Measurements from ENCODE around the gene MSTN. TPM values are rescaled to one million over a fixed set of nuclear protein-coding genes. Genes with fewer than 3 reads are reported as not detected.

The MSTN gene
- 1 to 10 TPM in 1 of 4 donors, under 1 TPM in 1, not detected in 2; 0.95 to 1.9 TPM for total RNA-seq

DNA sequence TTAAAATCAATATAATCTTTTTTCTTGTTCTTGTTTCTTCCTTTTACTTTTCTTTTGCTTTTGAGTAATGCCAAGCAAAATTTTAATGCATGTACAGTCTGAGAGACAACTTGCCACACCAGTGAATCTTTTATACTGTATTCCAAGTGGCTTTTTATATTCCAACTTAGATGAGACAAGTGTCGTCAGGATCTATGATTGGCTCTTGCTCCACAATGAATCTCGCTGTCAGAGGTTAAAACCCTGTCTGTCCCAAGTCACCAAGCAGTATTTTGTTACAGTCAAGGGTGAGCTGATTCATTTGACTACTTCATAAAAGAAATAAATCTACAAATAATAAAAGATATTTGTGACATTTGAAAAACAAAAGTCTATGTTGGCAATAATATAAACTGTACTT lies at the start of gene MSTN:
Gene MSTN (minus strand): TSS at position 129 of the 400 bp plus-strand sequence. CDS start 133 bp downstream, outside the sequence.
- no peaks in the 10 kb centered on the region for H3K9me3 ChIP-seq
- no peaks in the 10 kb centered on the region for H3K4me1 ChIP-seq
- H3K4me3 ChIP-seq: no peak within 1 kb of the TSS
- no peaks in the 10 kb centered on the region for H3K36me3 ChIP-seq
- intact Hi-C loops (cut with DNase I; ENCODE audit: low total_unique reads): no loop called here
- H3K27ac ChIP-seq: no peak within 1 kb of the TSS
- no peak for DNase-seq
- no peaks in the 10 kb centered on the region for H3K27me3 ChIP-seq
- TF ChIP-seq, protein P1, sequence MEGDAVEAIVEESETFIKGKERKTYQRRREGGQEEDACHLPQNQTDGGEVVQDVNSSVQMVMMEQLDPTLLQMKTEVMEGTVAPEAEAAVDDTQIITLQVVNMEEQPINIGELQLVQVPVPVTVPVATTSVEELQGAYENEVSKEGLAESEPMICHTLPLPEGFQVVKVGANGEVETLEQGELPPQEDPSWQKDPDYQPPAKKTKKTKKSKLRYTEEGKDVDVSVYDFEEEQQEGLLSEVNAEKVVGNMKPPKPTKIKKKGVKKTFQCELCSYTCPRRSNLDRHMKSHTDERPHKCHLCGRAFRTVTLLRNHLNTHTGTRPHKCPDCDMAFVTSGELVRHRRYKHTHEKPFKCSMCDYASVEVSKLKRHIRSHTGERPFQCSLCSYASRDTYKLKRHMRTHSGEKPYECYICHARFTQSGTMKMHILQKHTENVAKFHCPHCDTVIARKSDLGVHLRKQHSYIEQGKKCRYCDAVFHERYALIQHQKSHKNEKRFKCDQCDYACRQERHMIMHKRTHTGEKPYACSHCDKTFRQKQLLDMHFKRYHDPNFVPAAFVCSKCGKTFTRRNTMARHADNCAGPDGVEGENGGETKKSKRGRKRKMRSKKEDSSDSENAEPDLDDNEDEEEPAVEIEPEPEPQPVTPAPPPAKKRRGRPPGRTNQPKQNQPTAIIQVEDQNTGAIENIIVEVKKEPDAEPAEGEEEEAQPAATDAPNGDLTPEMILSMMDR (IDR thresholded peaks at IDR 0.05): no peak
- TF ChIP-seq POLR2A (IDR thresholded peaks at IDR 0.05): no peak

DNA sequence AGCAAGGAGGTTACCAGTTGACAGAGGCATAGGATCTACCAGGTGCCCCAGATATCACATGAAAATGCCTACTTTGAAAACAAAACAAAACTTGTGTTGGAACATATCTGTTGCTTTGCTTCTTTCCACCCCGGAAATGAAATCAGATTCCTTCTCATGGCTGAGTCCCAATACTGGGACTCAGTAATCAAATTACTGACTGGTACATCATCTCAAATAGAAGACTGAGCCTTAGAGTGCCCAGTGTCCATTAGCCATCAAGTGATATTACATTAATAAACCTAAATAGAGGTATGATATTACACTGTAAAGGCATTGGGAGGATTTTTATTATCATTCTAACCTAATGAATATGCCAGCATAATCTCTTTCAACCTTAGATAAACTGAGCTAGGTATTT lies 48.6 kb upstream of the MSTN start:
- no peaks in the 10 kb centered on the region for H3K27me3 ChIP-seq
- no peaks in the 10 kb centered on the region for H3K4me1 ChIP-seq
- no peak for DNase-seq
- no peaks in the 10 kb centered on the region for H3K36me3 ChIP-seq
- TF ChIP-seq POLR2A (IDR thresholded peaks at IDR 0.05): no peak
- H3K9me3 ChIP-seq: no peaks in the 10 kb centered on the region
- intact Hi-C loops (cut with DNase I; ENCODE audit: low total_unique reads): no loop called here
- H3K27ac ChIP-seq: no peak overlapping the region
- no peak overlapping the region for H3K4me3 ChIP-seq

DNA sequence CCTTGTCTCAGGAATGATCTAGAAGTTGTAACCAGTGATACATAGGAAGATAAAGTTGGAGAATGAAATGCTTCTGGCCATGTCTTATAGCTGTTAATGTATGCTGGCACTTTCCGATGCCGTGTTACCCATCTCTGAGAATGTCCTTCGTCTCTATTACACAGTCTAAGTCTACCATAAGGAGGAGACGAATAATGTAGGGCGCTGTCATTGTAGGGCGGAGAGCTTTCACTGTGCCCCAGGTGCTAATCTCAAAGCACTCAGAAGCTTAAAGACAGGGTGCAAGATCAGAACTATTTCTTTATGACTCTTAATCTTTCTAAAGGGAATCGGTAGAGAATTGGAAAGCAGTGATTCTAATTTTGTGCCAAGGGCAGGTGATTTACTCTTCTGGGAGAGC lies 48.2 kb upstream of the MSTN start:
- Histone ChIP-seq H3K27me3 (no peaks in the 10 kb centered on the region), H3K4me3 (no peak overlapping the region), H3K27ac (no peak overlapping the region), H3K36me3 (no peaks in the 10 kb centered on the region), H3K9me3 (no peaks in the 10 kb centered on the region), H3K4me1 (no peaks in the 10 kb centered on the region)
- TF ChIP-seq, protein P1 (IDR thresholded peaks at IDR 0.05): no peak
- TF ChIP-seq POLR2A (IDR thresholded peaks at IDR 0.05): no peak
- no peak for DNase-seq
- intact Hi-C loops (cut with DNase I; ENCODE audit: low total_unique reads): no loop called here

DNA sequence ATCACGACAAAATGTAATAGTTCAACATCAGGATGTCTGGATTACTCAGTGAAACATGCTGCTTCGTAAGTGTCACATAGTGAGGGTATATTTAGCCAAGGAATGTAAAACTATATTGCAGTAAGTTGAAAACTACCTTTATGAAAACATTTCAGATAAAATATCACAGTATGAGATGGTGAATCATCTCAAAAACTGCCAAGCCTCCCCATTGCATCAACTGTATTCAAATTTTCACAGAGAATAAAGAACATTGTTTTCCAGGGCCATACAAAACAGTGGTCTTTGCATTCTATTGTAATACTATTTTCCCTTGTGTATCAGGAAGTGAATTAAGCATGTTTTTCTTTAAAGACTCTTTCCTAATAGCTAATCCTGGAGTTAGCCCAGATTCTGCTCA lies 47.6 kb upstream of the MSTN start:
- TF ChIP-seq POLR2A (IDR thresholded peaks at IDR 0.05): no peak
- TF ChIP-seq, protein P1 (IDR thresholded peaks at IDR 0.05): no peak

DNA sequence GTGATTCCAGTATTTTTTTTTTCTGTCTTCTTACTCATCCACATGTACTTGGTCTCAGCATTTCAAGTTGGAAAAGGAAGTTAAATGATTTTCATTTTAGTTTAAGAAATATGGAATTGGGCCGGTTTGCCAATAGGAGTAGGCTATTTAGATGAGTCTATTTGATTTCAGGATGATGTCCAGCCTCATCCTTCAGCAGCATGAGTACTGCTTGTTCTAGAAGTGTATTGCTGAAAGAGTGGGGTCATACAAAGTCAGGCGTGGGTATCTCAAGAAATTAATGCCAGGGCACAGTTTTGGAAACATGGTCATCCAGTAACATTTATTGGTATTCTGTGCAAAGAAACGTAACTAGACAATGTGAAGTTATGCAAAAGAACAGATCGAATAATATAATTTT lies 44.9 kb upstream of the MSTN start:
- no peaks in the 10 kb centered on the region for H3K9me3 ChIP-seq
- no peaks in the 10 kb centered on the region for H3K4me1 ChIP-seq
- no peaks in the 10 kb centered on the region for H3K27me3 ChIP-seq
- H3K4me3 ChIP-seq: no peak overlapping the region
- no peak overlapping the region for H3K27ac ChIP-seq
- no peaks in the 10 kb centered on the region for H3K36me3 ChIP-seq
- no peak for TF ChIP-seq POLR2A (IDR thresholded peaks at IDR 0.05)
- TF ChIP-seq, protein P1 (IDR thresholded peaks at IDR 0.05): no peak
- DNase-seq: no peak
- intact Hi-C loops (cut with DNase I; ENCODE audit: low total_unique reads): no loop called here

More for the DNA sequence above, 47.6 kb upstream of the MSTN start:
- Histone ChIP-seq H3K27ac (no peak overlapping the region), H3K9me3 (no peaks in the 10 kb centered on the region), H3K27me3 (no peaks in the 10 kb centered on the region), H3K36me3 (no peaks in the 10 kb centered on the region), H3K4me1 (no peaks in the 10 kb centered on the region), H3K4me3 (no peak overlapping the region)
- intact Hi-C loops (cut with DNase I; ENCODE audit: low total_unique reads): no loop called here
- no peak for DNase-seq

DNA sequence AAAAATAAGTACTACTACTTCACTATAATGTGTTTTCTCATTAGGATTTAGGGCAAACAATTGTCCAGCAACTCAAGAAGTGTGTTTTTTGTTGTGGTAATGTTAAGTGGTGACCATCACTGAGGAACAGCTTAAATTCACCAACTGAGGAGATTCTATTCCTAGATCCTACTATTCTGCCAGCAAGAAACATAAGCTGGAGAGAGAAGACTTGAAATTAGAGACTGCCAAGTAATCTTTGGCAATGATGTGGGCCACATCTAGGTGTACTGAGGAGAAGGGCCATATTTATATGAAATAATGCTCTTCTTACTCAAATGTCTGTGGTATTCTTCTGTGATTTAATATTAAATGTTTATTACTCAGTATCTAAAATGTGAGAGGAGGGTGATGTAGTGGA lies 44.3 kb upstream of the MSTN start:
- H3K27me3 ChIP-seq: no peaks in the 10 kb centered on the region
- H3K4me1 ChIP-seq: no peaks in the 10 kb centered on the region
- TF ChIP-seq, protein P1 (IDR thresholded peaks at IDR 0.05): no peak
- no peak for TF ChIP-seq POLR2A (IDR thresholded peaks at IDR 0.05)
- no peak overlapping the region for H3K4me3 ChIP-seq
- intact Hi-C loops (cut with DNase I; ENCODE audit: low total_unique reads): no loop called here
- no peaks in the 10 kb centered on the region for H3K36me3 ChIP-seq
- no peaks in the 10 kb centered on the region for H3K9me3 ChIP-seq
- DNase-seq: no peak
- no peak overlapping the region for H3K27ac ChIP-seq

All from uterus (tissue), 4 donors.